Measurements from ENCODE around the gene TFF2. TPM values are rescaled to one million over a fixed set of nuclear protein-coding genes. Genes with fewer than 3 reads are reported as not detected.

Gene TFF2
- total RNA-seq, 2 donors from 2014 or later = not detected

GRCh38 chr21:42385619-42386018 is 34.8 kb upstream of the TFF2 start:
- ATAC-seq (no peak), DNase-seq (no peak)
- intact Hi-C loops (cut with DNase I) = no loop called here

GRCh38 chr21:42384989-42385388 is 34.2 kb upstream of the TFF2 start:
- intact Hi-C loops (cut with DNase I) = no loop called here
- no peak for ATAC-seq
- DNase-seq = no peak

- DNase-seq (no peak), ATAC-seq (no peak)
- intact Hi-C loops (cut with DNase I) = no loop called here
Measured at GRCh38 chr21:42384156-42384945, 33.6 kb upstream of the TFF2 start.

- DNase-seq (no peak), ATAC-seq (no peak)
- intact Hi-C loops (cut with DNase I) = no loop called here
Measured at GRCh38 chr21:42383331-42383730, 32.5 kb upstream of the TFF2 start.

GRCh38 chr21:42382915-42383314 is 32.1 kb upstream of the TFF2 start:
- intact Hi-C loops (cut with DNase I) = no loop called here

GRCh38 chr21:42381347-42381984 is 30.7 kb upstream of the TFF2 start:
- DNase-seq (no peak), ATAC-seq (no peak)
- intact Hi-C loops (cut with DNase I) = no loop called here

More at GRCh38 chr21:42382915-42383314, 32.1 kb upstream of the TFF2 start:
- DNase-seq = no peak
- ATAC-seq = no peak

- intact Hi-C loops (cut with DNase I) = no loop called here
- no peak for ATAC-seq
- DNase-seq = no peak
Measured at GRCh38 chr21:42379426-42380215, 28.8 kb upstream of the TFF2 start.

GRCh38 chr21:42378418-42378817 is 27.6 kb upstream of the TFF2 start:
- DNase-seq (no peak), ATAC-seq (no peak)
- intact Hi-C loops (cut with DNase I) = no loop called here

GRCh38 chr21:42377951-42378340 is 27.2 kb upstream of the TFF2 start:
- ATAC-seq (no peak), DNase-seq (no peak)
- intact Hi-C loops (cut with DNase I) = no loop called here

DNA sequence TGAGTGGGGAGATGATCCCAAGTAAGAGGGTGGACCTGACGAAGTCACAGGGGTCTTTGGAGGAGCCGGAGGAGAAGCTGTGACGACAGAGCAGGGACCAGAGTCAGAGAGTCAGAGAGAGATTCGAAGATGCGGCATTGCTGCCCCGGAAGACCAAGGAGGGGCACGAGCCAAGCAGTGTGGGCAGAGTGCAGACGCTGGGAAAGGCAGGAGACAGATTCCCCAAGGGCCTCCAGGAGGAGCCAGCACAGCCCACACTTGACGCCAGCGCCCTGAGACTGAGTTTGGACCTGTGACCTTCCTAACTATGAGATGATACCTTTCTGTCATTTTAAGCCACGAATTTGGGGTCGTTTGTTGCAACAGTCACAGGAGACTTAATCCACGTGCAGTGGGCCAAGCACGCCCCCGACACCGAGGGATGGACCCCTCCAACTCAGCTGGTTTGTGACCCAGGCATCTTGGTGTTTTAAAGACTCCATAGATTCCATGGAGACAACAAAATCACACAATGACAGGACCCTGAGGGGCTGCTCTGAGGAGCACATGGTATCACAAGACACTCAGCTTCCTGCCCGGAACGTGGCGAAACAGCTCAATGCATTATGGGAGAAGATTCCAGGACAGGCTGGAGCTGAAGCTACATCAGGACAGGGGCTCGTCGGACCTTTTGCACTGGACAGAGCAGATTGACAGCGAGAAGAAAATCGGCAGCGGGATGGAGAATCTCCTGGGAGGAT is 26.6 kb upstream of the TFF2 start:
- intact Hi-C loops (cut with DNase I) = no loop called here
- ATAC-seq = no peak
- no peak for DNase-seq

DNA sequence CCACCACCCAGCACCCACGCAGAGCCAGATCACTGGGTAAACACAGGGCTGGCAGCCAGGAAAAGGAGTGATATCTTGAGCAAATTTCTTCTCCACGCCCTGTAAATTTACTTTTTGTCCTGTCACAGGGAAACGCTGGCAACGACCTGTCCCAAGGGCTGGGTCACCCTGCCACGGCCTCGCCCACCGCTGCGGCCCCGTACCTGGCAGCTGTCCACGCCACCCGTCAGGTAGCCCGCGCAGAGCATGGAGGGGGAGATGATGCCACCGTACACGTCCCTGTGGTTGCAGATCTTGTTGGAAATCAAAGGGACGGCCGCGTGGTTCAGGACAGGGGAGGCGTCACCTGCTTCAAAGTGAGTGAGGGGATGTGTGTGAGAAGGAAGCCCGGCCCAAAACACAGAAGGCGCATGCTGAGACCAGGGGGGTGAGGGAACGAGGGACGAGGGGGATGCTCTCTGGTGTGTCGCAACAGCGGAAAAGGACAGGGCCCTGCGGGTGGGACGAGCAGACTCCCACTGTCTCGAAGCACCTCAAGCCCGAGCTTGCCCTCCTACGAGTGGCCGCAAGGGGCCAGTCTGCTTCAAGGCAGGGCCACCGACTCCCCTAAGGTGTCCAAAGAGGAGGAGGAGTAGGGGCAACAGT is 25.7 kb upstream of the TFF2 start:
- intact Hi-C loops (cut with DNase I) = no loop called here
- DNase-seq (no peak), ATAC-seq (no peak)

DNA sequence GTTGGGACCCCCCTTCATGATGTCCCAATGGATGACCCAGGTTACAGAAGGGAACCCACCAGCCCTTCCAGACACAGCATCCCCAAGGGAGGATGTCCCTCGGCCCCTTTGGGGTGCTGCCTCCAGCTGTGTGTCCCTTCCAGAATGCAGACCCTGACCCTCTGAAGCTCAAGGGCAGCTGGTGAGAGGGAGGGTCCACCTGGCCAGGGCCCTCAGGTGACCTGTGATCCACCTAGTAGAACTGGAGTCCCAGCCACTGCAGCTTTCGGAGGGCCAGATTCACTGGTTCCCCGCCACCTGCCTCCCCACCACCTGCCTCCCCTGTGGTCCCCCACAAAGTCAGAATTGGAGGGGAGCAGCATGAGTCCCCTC is 25.2 kb upstream of the TFF2 start:
- ATAC-seq (no peak), DNase-seq (no peak)
- intact Hi-C loops (cut with DNase I) = no loop called here

DNA sequence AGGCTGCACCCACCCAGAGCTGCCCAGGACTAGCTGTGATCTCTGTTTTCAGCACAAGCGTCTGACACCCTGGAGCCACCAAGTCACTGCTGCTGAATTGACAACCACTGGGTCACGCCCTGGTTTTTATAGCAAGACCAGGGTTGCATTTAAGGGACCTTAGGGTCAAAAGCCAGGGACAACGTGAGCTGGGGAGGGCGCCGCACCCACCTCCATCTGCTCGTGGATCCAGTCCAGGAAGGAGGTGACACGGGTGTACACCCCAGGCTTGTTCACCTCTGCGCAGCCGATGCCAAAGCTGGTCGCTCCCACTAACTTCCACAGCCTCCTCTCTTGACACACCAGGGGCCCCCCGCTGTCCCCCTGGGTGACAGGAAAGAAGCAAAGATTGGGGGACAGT is 24.7 kb upstream of the TFF2 start:
- DNase-seq (no peak), ATAC-seq (no peak)
- intact Hi-C loops (cut with DNase I) = no loop called here

- intact Hi-C loops (cut with DNase I) = no loop called here
- DNase-seq (no peak), ATAC-seq (no peak)
Measured at GRCh38 chr21:42374864-42375499, 24.2 kb upstream of the TFF2 start.

- no peak for ATAC-seq
- DNase-seq = no peak
- intact Hi-C loops (cut with DNase I) = no loop called here
Measured at GRCh38 chr21:42374457-42374856, 23.7 kb upstream of the TFF2 start.

- ATAC-seq (no peak), DNase-seq (no peak)
- intact Hi-C loops (cut with DNase I) = no loop called here
Measured at GRCh38 chr21:42373908-42374455, 23.2 kb upstream of the TFF2 start.

DNA sequence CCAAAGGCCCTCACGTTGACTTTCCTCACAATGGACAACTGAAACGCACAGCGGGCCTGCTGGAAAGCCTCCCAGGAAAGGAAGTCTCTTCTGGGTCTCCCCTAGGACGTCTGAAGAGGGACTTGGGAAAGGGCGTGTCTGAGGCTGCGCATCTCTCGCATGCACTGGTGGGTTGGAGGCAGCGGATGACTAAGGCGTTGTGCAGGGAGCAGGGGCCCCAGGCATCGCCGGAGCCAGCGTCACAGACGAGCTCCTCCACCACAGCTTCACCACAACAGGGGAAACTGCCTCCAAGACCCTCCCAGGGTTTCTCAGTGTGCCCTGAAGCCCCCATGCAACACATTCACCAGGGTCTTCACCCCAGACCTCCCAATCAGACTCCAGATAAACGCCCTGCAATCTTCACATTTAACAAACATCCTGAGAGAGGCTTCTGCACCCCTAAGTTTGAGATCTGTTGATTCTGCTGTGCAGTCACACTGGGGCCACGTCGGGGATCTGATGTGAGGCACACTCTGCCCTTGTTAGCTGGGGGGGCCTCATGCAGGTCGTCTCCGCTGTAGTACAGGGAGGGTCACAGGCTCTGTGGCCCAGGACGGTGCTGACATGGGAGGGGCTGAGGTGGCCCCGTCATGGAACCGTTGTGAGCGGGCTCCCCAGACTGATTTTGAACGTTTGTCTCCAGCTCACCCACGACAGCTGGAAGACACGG is 22.6 kb upstream of the TFF2 start:
- DNase-seq (no peak), ATAC-seq (no peak)
- intact Hi-C loops (cut with DNase I) = no loop called here

Data from left cardiac atrium (tissue), 4 donors.